Measurements from ENCODE around the gene TSPAN15.

TSPAN15 gene

GRCh38 chr10:69415951-69416350, 35.3 kb upstream of the TSPAN15 start:
- H3K4me3 ChIP-seq (ENCODE audit: low read depth, low read length, poor library complexity, severe bottlenecking): no peak overlapping the region
- no peaks in the 10 kb centered on the region for H3F3A ChIP-seq (ENCODE audit: insufficient read depth, low read length)
- no peak for TF ChIP-seq CTCF (IDR thresholded peaks at IDR 0.05; ENCODE audit: low read length)
- no peak overlapping the region for H3K9ac ChIP-seq (ENCODE audit: low read length)
- no peak overlapping the region for H2AFZ ChIP-seq (ENCODE audit: low read length)
- no peak overlapping the region for H3K27ac ChIP-seq (ENCODE audit: low read depth, low read length, poor library complexity, severe bottlenecking)
- H3K4me1 ChIP-seq (ENCODE audit: insufficient read depth, low read length, severe bottlenecking): no peaks in the 10 kb centered on the region
- peaks cover 6% of the 10 kb centered on the region; the same call in 1 of the 2 replicates for H3K27me3 ChIP-seq (ENCODE audit: insufficient read depth, low read length)
- H3K9me3 ChIP-seq (ENCODE audit: low read length): no peaks in the 10 kb centered on the region
- H3K9me2 ChIP-seq (ENCODE audit: low read depth, low read length): no peaks in the 10 kb centered on the region
- no peaks in the 10 kb centered on the region for H3K36me3 ChIP-seq (ENCODE audit: insufficient read depth, low read length)
- H3K79me2 ChIP-seq (ENCODE audit: insufficient read depth, low read length): no peaks in the 10 kb centered on the region
- no peaks in the 10 kb centered on the region for H4K20me1 ChIP-seq (ENCODE audit: insufficient read depth, low read length)
- H3K4me2 ChIP-seq (ENCODE audit: low read length): no peak overlapping the region

GRCh38 chr10:69416695-69417094, 34.6 kb upstream of the TSPAN15 start, which contains the start of gene TACR2:
TACR2 (minus strand) TSS chr10:69416918; CDS start chr10:69416323, 595 bp downstream.
- no peak within 1 kb of the TSS for H3K9ac ChIP-seq (ENCODE audit: low read length)
- H3K4me3 ChIP-seq (ENCODE audit: low read depth, low read length, poor library complexity, severe bottlenecking): no peak within 1 kb of the TSS
- no peaks in the 10 kb centered on the region for H3K9me3 ChIP-seq (ENCODE audit: low read length)
- no peak within 1 kb of the TSS for H3K27ac ChIP-seq (ENCODE audit: low read depth, low read length, poor library complexity, severe bottlenecking)
- H3K27me3 ChIP-seq (ENCODE audit: insufficient read depth, low read length): peaks cover 6% of the 10 kb centered on the region; the same call in 1 of the 2 replicates
- no peaks in the 10 kb centered on the region for H3F3A ChIP-seq (ENCODE audit: insufficient read depth, low read length)
- H4K20me1 ChIP-seq (ENCODE audit: insufficient read depth, low read length): no peaks in the 10 kb centered on the region
- H3K36me3 ChIP-seq (ENCODE audit: insufficient read depth, low read length): no peaks in the 10 kb centered on the region
- no peaks in the 10 kb centered on the region for H3K4me1 ChIP-seq (ENCODE audit: insufficient read depth, low read length, severe bottlenecking)
- H3K9me2 ChIP-seq (ENCODE audit: low read depth, low read length): no peaks in the 10 kb centered on the region
- no peak within 1 kb of the TSS for H2AFZ ChIP-seq (ENCODE audit: low read length)
- no peaks in the 10 kb centered on the region for H3K79me2 ChIP-seq (ENCODE audit: insufficient read depth, low read length)
- no peak for TF ChIP-seq EZH2 (IDR thresholded peaks at IDR 0.05; ENCODE audit: borderline replicate concordance, low read length)
- H3K4me2 ChIP-seq (ENCODE audit: low read length): no peak within 1 kb of the TSS

GRCh38 chr10:69417542-69417941, 33.7 kb upstream of the TSPAN15 start:
- no peaks in the 10 kb centered on the region for H4K20me1 ChIP-seq (ENCODE audit: insufficient read depth, low read length)
- no peaks in the 10 kb centered on the region for H3K9me3 ChIP-seq (ENCODE audit: low read length)
- H2AFZ ChIP-seq (ENCODE audit: low read length): no peak overlapping the region
- H3K27ac ChIP-seq (ENCODE audit: low read depth, low read length, poor library complexity, severe bottlenecking): no peak overlapping the region
- H3K36me3 ChIP-seq (ENCODE audit: insufficient read depth, low read length): no peaks in the 10 kb centered on the region
- no peaks in the 10 kb centered on the region for H3K79me2 ChIP-seq (ENCODE audit: insufficient read depth, low read length)
- no peak overlapping the region for H3K4me2 ChIP-seq (ENCODE audit: low read length)
- H3K27me3 ChIP-seq (ENCODE audit: insufficient read depth, low read length): peaks cover 6% of the 10 kb centered on the region; the same call in 1 of the 2 replicates
- no peaks in the 10 kb centered on the region for H3K4me1 ChIP-seq (ENCODE audit: insufficient read depth, low read length, severe bottlenecking)
- H3K9me2 ChIP-seq (ENCODE audit: low read depth, low read length): no peaks in the 10 kb centered on the region
- H3K4me3 ChIP-seq (ENCODE audit: low read depth, low read length, poor library complexity, severe bottlenecking): no peak overlapping the region
- H3F3A ChIP-seq (ENCODE audit: insufficient read depth, low read length): no peaks in the 10 kb centered on the region
- H3K9ac ChIP-seq (ENCODE audit: low read length): no peak overlapping the region
- TF ChIP-seq CTCF (IDR thresholded peaks at IDR 0.05; ENCODE audit: low read length): no peak
- no peak for TF ChIP-seq EZH2 (IDR thresholded peaks at IDR 0.05; ENCODE audit: borderline replicate concordance, low read length)

- H2AFZ ChIP-seq (ENCODE audit: low read length): no peak overlapping the region
- no peaks in the 10 kb centered on the region for H4K20me1 ChIP-seq (ENCODE audit: insufficient read depth, low read length)
- H3K4me2 ChIP-seq (ENCODE audit: low read length): no peak overlapping the region
- H3K9ac ChIP-seq (ENCODE audit: low read length): no peak overlapping the region
- H3K27ac ChIP-seq (ENCODE audit: low read depth, low read length, poor library complexity, severe bottlenecking): no peak overlapping the region
- peaks cover 6% of the 10 kb centered on the region; the same call in 1 of the 2 replicates for H3K27me3 ChIP-seq (ENCODE audit: insufficient read depth, low read length)
- TF ChIP-seq CTCF (IDR thresholded peaks at IDR 0.05; ENCODE audit: low read length) (no peak), EZH2 (IDR thresholded peaks at IDR 0.05; ENCODE audit: borderline replicate concordance, low read length) (no peak)
- H3F3A ChIP-seq (ENCODE audit: insufficient read depth, low read length): no peaks in the 10 kb centered on the region
- H3K9me3 ChIP-seq (ENCODE audit: low read length): no peaks in the 10 kb centered on the region
- no peaks in the 10 kb centered on the region for H3K36me3 ChIP-seq (ENCODE audit: insufficient read depth, low read length)
- no peaks in the 10 kb centered on the region for H3K4me1 ChIP-seq (ENCODE audit: insufficient read depth, low read length, severe bottlenecking)
- no peaks in the 10 kb centered on the region for H3K9me2 ChIP-seq (ENCODE audit: low read depth, low read length)
- H3K4me3 ChIP-seq (ENCODE audit: low read depth, low read length, poor library complexity, severe bottlenecking): no peak overlapping the region
- H3K79me2 ChIP-seq (ENCODE audit: insufficient read depth, low read length): no peaks in the 10 kb centered on the region
Observed at GRCh38 chr10:69418052-69418752, 33.1 kb upstream of the TSPAN15 start.
